K562 (cell line): Measurements from ENCODE around the gene LRRC4B. TPM values are rescaled to one million over a fixed set of nuclear protein-coding genes. Genes with fewer than 3 reads are reported as not detected.

Source experiments
- ATAC-seq: fragments of 200-7000 bp; cut with Tn5 transposase; 3 replicates; pipeline ENCODE4 v1.9.1; 2020; ENCODE audit warnings: moderate library complexity
- BruUV-seq: library from RNA; stranded (reverse); fragments of 400-500 nt; replicated peaks from 2 replicates; lab custom pipeline; 2021; lab: Mats Ljungman, UMichigan
- CTCF ChIA-PET: fragments of 300-600 bp; formaldehyde crosslinking; extraction: SDS; loops from one replicate; lab custom pipeline; 2021; ENCODE audit warnings: low intra/inter-chr PET ratio; lab: Yijun Ruan, JAX
- POLR2A ChIA-PET: fragments of 300-600, 350-650 bp; sonication (Branson Sonifier 250); formaldehyde crosslinking; extraction: SDS; loops from one replicate; lab custom pipeline; 2021; ENCODE audit warnings: antibody characterized with exemption, inconsistent platforms; lab: Yijun Ruan, JAX
- DNase-seq, 4 experiments: peaks; one replicate each; pipeline versions ENCODE4 v3.0.0 to v3.0.0-alpha.2; 2011 to 2018; ENCODE audit warnings: low spot score in 3 of 4, mixed read lengths in 3 of 4; ENCODE audit errors: extremely low read depth in 1 of 4
- FAIRE-seq: peaks from 2 replicates; lab custom pipeline; 2011; peaks lifted over from hg19 to GRCh38; lab: Jason Lieb, UNC
- H2AFZ ChIP-seq: 2 replicates; pipeline ENCODE4 v1.6.0; 2011; ENCODE audit warnings: low read depth, low read length, control low read depth, inconsistent platforms
- H3K27ac ChIP-seq: fragments of 200-600 bp; 3 replicates; pipeline ENCODE4 v1.8.0; 2011; ENCODE audit warnings: low read depth, mild to moderate bottlenecking, control low read depth, inconsistent platforms, low read length, moderate library complexity, mixed read lengths; ENCODE audit errors: extremely low read depth
- H3K27me3 ChIP-seq, 2 experiments: fragments of 300-600 bp in 1 of 2; 2 replicates in 1 of 2; 3 replicates in 1 of 2; pipeline versions ENCODE4 v1.6.0 to v1.8.0; 2011; ENCODE audit warnings: inconsistent platforms in 2 of 2, low read length in 2 of 2, mild to moderate bottlenecking in 1 of 2, mixed read lengths in 1 of 2, moderate library complexity in 1 of 2; ENCODE audit not compliant: control insufficient read depth in 2 of 2, insufficient read depth in 2 of 2
- H3K36me3 ChIP-seq: fragments of 300-600 bp; 3 replicates; pipeline ENCODE4 v1.8.0; 2011; ENCODE audit warnings: mild to moderate bottlenecking, low read length, inconsistent platforms; ENCODE audit not compliant: control insufficient read depth, insufficient read depth
- H3K4me1 ChIP-seq, 2 experiments: fragments of 200-600 bp in 1 of 2; replicated peaks in 1 of 2; 2 replicates in 1 of 2; 3 replicates in 1 of 2; pipeline versions ENCODE4 v1.5.1 to v1.8.0; 2011; ENCODE audit warnings: inconsistent platforms in 2 of 2, low read length in 2 of 2, mild to moderate bottlenecking in 1 of 2, mixed read lengths in 1 of 2, moderate library complexity in 1 of 2; ENCODE audit not compliant: control insufficient read depth in 2 of 2, insufficient read depth in 2 of 2
- H3K4me2 ChIP-seq: 2 replicates; pipeline ENCODE4 v1.6.1; 2011; ENCODE audit warnings: low read length, control low read depth, inconsistent platforms, mixed read lengths; ENCODE audit not compliant: insufficient read depth
- H3K4me3 ChIP-seq: fragments of 200-600 bp; sonication (generic), shearing (Covaris generic); 2 replicates; pipeline ENCODE4 v1.5.1; 2016; ENCODE audit warnings: control low read depth, inconsistent platforms
- H3K79me2 ChIP-seq: fragments of 200-600 bp; 3 replicates; pipeline ENCODE4 v1.8.0; 2011; ENCODE audit warnings: low read length, inconsistent platforms; ENCODE audit not compliant: control insufficient read depth, insufficient read depth
- H3K9ac ChIP-seq, 2 experiments: 2 replicates each; pipeline versions ENCODE4 v1.6.0 to v1.6.1; 2011; ENCODE audit warnings: low read depth in 2 of 2, low read length in 2 of 2, control low read depth in 1 of 2, inconsistent platforms in 1 of 2, mild to moderate bottlenecking in 1 of 2, mixed read lengths in 1 of 2; ENCODE audit not compliant: insufficient read depth in 1 of 2
- H3K9me1 ChIP-seq: one replicate; pipeline ENCODE4 v1.6.0; 2011; ENCODE audit warnings: inconsistent platforms, mild to moderate bottlenecking, low read length, moderate library complexity; ENCODE audit not compliant: control insufficient read depth, insufficient read depth
- H3K9me3 ChIP-seq: replicated peaks from 2 replicates; pipeline ENCODE4 v1.5.1; 2011; ENCODE audit warnings: low read depth, low read length, inconsistent platforms; ENCODE audit not compliant: control insufficient read depth, insufficient read depth
- H4K20me1 ChIP-seq: replicated peaks from 2 replicates; pipeline ENCODE4 v1.6.1; 2011; ENCODE audit warnings: low read length, inconsistent platforms, mixed read lengths; ENCODE audit not compliant: control insufficient read depth, insufficient read depth
- DIDO1 ChIP-seq: fragments of 450-650 bp; IDR thresholded peaks from 2 replicates; pipeline ENCODE4 v1.6.1; 2016; ENCODE audit warnings: low read depth, missing biosample characterization, missing genetic modification characterization
- FOXJ2 ChIP-seq: fragments of 200-800 bp; sonication (Bioruptor generic); IDR thresholded peaks from 2 replicates; pipeline ENCODE4 v1.6.1; 2016; ENCODE audit warnings: missing genetic modification characterization, missing compliant biosample characterization
- POLR2G ChIP-seq: fragments of 200-400 bp; formaldehyde crosslinking; IDR thresholded peaks from 2 replicates; pipeline ENCODE4 v1.6.1; 2017; ENCODE audit warnings: low read depth, mild to moderate bottlenecking, antibody characterized with exemption, low read length, moderate library complexity
- RBFOX2 ChIP-seq: fragments of 200-400 bp; formaldehyde crosslinking; IDR thresholded peaks from 2 replicates; pipeline ENCODE4 v1.6.1; 2017; ENCODE audit warnings: low read depth, mild to moderate bottlenecking, low read length, moderate library complexity
- WGBS: fragments of 100-300 bp; shearing (Covaris generic); methylation state at CpG from one replicate; pipeline ENCODE4 v1.1.6; 2016; ENCODE audit warnings: low coverage, mixed read lengths; ENCODE audit not compliant: insufficient coverage; ENCODE audit errors: missing lambda C conversion rate; 5-methylcytosine and 5-hydroxymethylcytosine counted together
- in situ Hi-C: fragments of 300-500 bp; cut with MboI; formaldehyde crosslinking; loops from 4 replicates; pipeline ENCODE4 v1.15.0; 2018; ENCODE audit warnings: inconsistent platforms, mixed read lengths
- intact Hi-C: fragments of 100-400 bp; cut with micrococcal nuclease; formaldehyde crosslinking; loops from 2 replicates; pipeline ENCODE4 v1.14.2; 2022
- polyA plus RNA-seq, 8 experiments: library from polyadenylated mRNA; depleted of rRNA in 4 of 8; stranded (reverse) in 5 of 8; unstranded in 3 of 8; fragments of >200 nt; fragmentation: Nextera tagmentation in 2 of 8; fragmentation: Illumina TruSeq in 1 of 8; extraction: Ambion mirVana in 2 of 8; extraction: Trizol in 1 of 8; gene quantifications; 2 replicates each; pipeline versions ENCODE4 v1.2.1 to v1.2.3, GENCODE V29; 2011 to 2014; ENCODE audit warnings: inconsistent platforms in 1 of 8, missing spikeins in 1 of 8
- total RNA-seq, 7 experiments: library from RNA; depleted of rRNA in 6 of 7; stranded (reverse); fragments of >200 nt in 6 of 7; fragmentation: Illumina TruSeq in 2 of 7; extraction: Trizol in 2 of 7; gene quantifications; 2 replicates each; pipeline versions ENCODE4 v1.2.1 to v1.2.3, GENCODE V29; 2011 to 2021; ENCODE audit warnings: low replicate concordance in 1 of 7

Gene LRRC4B
- total and polyA plus RNA-seq, 9 of the 15 experiments (the other 6 are each of a cell fraction or from before 2014, with no cell fraction given): 0.18 to 9.6 (median 2.9) TPM; not detected in 2

- DNase-seq: no peak
- H3K4me2 ChIP-seq: no peak overlapping the region
- TF ChIP-seq FOXJ2 (tag) (no peak), RBFOX2 (0 out of 2 replicates have a peak, but pooled peaks have one; percentile 26), DIDO1 (tag) (no peak), POLR2G (peak; percentile 35; the same call in 1 of the 2 replicates)
- TF ChIP-seq, all 486 proteins: peak for 2
- intact Hi-C loops: no loop called here
- Histone ChIP-seq H3K9ac (peak overlapping the region in 1 of 2 experiments; percentile 68; a peak in 2 of 4 replicates), H3K9me3 (no peaks in the 10 kb centered on the region), H3K4me3 (no peak overlapping the region), H3K9me1 (peaks cover 4% of the 10 kb centered on the region), H3K4me1 (peaks cover 5 to 46% of the 10 kb centered on the region in 2 experiments; a peak in 4 of 5 replicates), H4K20me1 (no peaks in the 10 kb centered on the region), H3K79me2 (no peaks in the 10 kb centered on the region; the same call in 2 of the 3 replicates), H3K27me3 (no peaks in the 10 kb centered on the region), H3K36me3 (no peaks in the 10 kb centered on the region), H2AFZ (no peak overlapping the region), H3K27ac (no peak overlapping the region)
- POLR2A ChIA-PET: interaction anchor here (0.6 kb wide), 1 partner anchor 23 kb away, joined by 3 read pairs; no protein-coding TSS in a partner anchor
- CTCF ChIA-PET: no interaction called here
- ATAC-seq (0 out of 3 replicates have a peak, but pooled peaks have one; percentile 14), FAIRE-seq (no peak)
- in situ Hi-C loops: no loop called here
- WGBS: 83% methylated on average over 19 of the region's 30 CpGs
- BruUV-seq: no TSS peak
These were observed 62.2 kb downstream of the LRRC4B start for GRCh38 chr19:50505856-50506611.
